Dermis microvascular lymphatic vessel endothelial cell (primary cell): Measurements from ENCODE around the gene HNRNPK. TPM values are rescaled to one million over a fixed set of nuclear protein-coding genes. Genes with fewer than 3 reads are reported as not detected.
"Not testable (repeated sequence)": the region's sequence is repeated elsewhere in the genome, so short reads cannot be mapped to it uniquely, and the experiment has no call there.

Experiments used
- DNase-seq, 2 donors: peaks; one replicate each; pipeline versions ENCODE4 v3.0.0 to v3.0.0-alpha.2; 2010; ENCODE audit warnings: low read depth in 2 of 2
- total RNA-seq: library from RNA; depleted of rRNA; stranded (reverse); fragments of >200 nt; gene quantifications from 2 replicates; pipeline ENCODE4 v1.2.1, GENCODE V29; 2014

Gene HNRNPK
- total RNA-seq, 1 donor from 2014 or later: 723 TPM

DNA sequence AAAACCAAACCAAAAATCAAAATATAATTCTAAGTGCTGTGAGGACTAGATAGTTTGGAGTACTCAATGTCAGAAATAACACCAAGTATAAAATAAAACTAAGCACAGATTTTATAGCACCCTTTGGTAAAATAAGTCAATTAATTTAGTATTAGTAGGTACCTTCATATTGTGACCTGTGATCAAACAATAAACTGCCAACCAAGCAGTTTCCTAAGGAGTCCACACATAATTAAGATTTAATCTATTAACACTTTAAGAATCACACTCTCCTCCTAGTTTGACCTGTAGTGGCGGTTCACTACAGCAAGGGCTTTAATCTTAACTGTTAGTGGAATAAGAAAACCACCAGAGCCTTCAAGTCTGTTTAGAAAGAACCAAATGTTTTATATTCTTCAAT lies 2.8 kb downstream of the HNRNPK start:
- no peak for DNase-seq

DNA sequence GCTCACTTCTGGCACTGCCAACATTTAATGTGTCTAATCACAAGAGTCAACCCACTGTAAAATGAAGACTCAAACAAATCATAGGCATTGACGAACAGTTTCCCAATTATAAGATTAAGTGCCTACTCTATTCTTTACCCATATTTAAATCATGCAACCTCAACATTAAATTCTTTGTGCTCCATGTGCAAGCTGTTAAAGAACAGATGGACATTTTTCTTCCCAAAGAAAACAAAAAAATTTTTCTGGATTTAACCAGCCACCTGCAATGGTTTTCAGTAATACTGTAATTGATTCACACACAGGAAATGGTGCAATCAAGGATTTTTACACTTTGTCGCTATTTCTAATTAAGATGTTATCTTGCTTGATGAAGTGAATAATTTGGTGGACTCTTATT lies 3.6 kb downstream of the HNRNPK start:
- DNase-seq: no peak

DNA sequence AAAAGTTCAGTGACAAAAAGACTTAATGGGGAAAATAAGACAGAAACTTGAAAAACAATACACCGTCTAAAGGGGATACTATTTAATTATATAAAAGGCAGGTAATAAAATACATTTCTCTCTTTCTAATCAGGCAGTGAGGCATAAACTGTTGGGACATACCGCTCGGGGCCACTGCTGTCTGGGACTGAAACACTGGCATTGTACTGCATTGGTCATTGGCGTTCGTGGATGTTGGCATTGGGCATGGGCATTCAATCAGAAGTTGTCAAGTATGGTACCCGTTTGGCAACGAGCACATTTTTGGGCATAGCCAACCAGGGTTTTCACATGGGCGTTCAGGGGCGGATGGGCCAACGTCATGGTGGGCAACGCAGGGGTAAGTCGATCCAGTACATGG lies 4.7 kb downstream of the HNRNPK start:
- no peak for DNase-seq

DNA sequence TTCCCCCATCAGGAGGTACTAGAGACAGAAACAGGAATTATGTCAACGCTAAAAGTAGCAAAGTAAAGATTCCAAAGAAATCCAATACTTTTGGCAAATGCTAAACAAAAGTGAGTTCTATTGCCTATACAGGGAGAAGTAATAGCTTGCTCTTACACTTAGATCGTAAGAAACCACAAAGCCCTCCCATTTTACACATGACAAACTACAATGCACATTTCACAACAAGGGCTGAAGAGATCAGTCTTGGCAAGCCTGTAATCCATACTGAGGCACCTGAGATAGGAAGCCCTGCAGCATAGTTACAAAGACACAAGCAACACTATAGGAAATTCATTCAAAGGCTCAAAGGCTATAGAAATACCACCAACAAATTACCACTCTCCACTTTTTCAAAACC lies 7.7 kb downstream of the HNRNPK start:
- DNase-seq: no peak

DNA sequence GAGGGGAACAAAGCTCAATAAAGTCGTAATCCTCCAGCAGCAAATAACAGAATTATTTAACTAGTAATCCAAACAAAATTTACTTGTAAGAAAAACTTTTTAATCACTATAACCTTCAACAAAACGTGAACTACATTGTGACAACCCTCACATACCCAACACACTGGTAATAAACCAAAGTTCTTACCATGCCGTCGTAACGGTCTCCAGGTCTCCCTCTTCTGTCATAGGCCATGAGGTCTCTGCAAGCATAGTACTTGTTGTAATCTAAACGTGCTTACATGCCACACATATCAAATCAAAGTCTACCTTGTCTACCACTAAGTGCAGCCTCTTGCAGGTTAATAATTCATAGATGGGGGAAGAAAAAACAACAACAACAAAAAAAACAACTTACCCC lies 8.5 kb downstream of the HNRNPK start:
- DNase-seq: no peak

DNA sequence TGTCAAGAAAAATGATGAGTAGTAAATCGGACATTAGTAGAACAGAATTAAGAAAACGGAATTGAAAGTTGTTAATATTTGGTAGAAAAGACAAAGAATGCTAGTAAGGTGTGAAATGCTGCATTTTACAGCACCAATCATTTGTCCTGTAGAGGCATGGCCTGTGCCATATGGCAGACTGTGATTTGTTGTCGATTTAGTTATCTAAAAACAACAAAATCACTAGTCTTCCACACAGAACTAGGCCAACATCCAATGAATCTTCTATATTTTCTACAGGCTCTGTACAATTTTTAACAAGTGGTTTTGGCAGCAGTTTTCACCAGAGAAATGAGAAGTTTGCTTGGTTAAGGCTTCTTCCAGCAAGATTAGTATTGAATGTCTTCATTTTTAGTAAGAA lies 10.4 kb downstream of the HNRNPK start:
- no peak for DNase-seq

DNA sequence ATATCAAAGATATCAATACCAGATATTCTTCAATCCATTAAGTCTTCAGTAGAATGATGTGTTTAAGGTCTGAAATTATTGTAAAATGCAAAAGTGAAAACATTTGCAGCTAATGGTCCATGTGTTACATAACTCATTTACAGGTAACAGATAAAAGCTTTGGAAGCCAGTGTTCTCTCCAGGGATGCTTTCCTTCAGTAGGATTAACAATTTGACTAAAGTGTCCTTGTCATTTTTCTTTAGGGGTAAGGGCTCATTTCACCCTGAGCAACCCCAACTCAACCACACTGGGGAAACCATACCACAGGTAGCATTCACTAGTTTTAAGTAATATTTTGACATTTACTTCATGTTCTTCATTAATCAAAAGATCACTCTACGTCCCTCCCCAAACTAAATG lies 12.9 kb downstream of the HNRNPK start:
- DNase-seq: no peak

DNA sequence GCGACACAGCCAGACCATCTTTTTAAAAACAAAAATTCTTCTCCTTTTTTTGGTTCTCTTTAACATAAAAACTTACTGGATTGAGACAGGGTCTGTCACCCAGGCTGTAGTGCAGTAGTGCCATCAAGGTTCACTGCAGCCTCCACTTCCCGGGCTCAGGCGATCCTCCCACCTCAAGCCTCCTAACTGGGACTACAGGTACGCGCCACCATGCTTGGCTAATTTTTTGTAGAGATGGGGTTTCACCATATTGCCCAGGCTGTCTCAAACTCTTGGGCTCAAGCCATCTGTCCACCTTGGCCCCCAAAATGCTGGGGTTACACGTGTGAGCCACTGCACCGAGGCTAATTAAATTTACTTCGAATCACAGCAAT lies 13.8 kb downstream of the HNRNPK start:
- DNase-seq: no peak

DNA sequence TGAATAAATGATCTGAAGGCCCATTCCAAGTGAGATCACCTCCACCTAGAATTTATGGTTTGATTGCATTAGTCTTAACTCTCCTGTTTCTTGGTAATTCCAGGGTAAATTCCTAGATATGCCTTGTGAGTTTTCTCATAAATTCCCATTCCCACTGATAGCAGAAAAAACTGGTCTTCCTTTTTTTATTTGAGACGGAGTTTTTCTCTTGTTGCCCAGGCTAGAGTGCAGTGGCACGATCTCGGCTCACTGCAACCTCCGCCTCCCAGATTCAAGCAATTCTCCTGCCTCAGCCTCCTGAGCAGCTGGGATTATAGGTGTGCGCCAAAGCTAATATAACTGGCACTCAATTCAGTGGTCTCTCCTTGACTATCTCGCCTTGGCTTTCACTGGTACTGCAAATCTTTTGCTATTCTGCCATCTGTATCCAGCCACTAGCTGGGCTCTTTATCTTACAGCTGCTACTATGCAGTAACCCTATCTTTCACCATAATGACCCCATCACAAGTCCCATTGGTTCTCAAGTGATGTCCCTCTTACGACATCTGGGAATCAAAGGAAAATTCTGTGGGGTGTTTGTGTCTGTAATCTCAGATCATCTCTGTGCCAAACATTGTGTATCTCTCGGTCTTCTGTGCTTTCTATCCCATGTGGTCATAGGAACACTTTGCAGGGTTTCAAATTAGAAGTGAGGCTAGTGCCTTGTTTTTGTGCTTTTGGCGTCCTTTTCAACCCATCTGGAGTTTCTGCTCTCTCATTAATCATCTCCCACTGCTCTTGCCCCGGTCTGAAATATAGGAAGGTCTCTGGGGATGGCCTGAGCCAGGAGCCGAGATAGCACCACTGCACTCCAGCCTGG lies 14.4 kb downstream of the HNRNPK start:
- no peak for DNase-seq

DNA sequence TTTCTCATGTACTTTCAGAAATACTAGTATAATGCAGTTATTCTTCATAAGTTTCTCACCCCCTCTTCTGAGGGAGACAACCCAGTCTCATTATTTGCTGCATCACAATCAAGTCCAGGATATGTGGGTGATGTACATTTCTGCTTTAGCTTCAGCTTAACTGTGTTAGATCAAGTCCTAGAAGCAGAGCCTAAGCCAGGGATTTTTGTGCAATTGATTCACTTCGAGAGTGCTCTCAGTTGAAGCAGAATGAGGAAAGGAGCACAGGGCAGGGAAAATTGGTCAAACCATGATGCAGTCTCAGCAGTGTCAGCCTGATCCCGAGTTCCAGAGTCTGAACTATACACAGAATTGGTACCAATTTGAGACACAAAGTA lies 15.1 kb downstream of the HNRNPK start:
- no peak for DNase-seq

DNA sequence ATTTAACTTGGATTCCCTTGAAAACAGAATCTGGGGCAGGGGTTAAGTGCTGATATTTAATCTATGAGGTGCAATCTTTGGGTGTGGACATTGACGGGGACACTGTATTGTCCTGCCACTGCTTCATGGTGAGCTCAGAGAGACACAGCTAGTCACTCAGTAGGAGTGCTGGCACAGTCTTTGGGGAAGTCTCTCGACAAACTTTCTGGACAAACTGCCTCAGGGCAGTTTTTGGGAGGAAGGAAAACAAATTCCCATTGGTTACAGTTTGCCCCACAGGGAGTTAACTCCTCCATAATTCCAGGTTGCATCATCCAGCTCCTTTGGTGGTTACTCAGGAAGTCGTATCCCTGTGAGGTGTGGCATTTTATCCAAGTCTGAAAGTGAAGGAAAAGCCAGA lies 17.9 kb downstream of the HNRNPK start:
- DNase-seq: no peak

DNA sequence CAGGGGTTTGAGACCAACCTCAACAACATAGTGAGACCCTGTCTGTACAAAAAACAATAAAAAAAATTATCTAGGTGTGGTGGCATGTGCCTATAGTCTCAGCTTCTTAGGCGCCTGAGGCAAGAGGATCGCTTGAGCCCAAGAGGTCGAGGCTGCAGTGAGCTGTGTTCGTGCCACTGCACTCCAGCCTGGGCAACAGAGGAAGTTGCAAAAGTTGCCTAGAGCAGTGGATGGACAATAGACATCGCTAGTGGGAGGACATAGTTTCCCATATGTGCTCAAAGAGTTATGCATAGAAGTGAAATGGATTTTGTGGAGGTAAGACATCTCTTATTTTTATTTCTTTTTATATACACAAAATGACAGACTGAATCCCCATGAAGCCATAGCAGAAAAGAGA lies 19.0 kb downstream of the HNRNPK start:
- DNase-seq: no peak

DNA sequence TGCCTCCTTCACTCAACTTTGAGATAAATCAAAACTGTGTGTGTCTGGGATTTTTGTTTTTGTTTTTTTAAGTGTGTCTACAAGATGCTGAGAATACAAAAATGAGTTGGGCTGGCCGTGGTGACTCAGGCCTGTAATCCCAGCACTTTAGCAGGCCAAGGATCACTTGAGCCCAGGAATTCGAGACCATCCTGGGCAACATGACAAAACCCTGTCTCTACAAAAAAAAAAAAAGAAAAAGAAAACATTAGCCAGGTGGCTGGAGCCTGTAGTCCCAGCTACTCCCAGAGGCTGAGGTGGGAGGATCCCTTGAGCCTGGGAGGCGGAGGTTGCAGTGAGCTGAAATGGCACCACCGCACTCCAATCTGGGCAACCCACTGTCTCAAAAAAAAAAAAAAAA lies 21.0 kb downstream of the HNRNPK start:
- DNase-seq: no peak

DNA sequence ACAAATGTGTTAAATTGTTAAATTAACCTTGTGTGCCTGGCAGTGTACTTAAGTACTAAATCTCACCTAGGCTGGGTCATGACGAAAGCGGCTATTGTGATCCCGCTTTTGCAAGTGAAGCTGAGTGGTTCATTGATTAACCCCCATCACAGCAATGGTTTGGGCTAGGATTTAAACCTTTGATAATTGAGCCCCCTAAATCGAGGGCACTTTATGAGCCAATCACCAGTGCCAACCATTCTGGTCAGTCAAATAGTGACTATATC lies 22.8 kb downstream of the HNRNPK start:
- no peak for DNase-seq

DNA sequence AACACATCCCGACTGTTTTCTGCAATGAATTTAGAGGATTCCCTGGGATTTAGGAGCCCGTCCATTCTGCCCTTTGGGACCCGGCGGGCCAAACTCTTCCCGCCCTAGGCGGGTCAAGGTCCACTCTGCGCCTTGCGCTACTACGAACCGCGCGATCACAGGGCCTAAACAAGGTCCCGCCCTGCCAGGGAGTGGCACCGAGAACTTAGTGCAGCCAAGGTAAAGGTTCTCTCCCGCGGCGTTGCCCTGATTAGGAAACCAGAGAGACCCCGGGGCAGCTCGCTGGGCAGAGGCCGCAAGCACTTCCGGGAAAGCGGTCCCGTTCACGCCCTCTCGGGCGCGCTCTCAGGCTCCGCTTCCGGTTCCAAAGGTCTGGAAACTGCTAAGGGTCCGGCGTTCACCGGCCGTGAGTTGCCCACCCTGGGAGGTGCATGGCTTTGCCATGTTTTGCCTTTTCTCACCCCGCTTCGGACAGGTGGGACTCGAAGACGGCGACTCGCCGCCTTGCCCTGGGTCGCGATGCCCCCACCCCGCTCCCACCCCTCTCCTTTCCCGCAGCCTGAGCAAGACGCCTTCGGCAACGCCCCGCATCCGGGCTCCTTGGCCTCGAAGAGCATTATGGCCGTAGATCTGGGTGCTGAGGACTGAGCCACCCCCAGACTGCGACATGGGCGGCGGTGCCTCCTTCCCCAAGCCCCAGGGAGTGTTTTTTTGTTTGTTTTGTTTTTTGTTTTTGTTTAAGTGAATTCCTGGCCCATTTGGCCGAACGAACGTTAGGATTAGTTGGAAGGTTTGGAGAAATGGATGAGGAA lies 23.4 kb downstream of the HNRNPK start:
- DNase-seq: peak in 1 of 2 donors; percentile 38

DNA sequence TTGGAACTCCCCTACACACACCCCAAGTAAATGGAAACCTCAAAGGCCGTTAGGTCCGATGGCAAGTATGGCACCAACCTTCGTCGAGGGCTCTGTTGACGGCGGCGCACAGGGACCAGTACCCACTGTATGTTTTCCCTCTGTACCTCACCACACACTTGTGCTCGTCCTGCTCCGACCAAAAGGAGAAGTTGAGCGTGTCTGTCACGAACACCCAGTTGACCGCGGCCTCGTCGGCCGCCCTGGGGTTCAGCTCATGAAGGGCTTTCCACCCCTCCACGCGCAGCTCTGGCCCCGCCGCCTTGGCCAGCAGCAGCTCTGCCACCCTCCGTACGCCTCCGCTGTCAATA lies 24.0 kb downstream of the HNRNPK start:
- peak in 1 of 2 donors; percentile 10 for DNase-seq

DNA sequence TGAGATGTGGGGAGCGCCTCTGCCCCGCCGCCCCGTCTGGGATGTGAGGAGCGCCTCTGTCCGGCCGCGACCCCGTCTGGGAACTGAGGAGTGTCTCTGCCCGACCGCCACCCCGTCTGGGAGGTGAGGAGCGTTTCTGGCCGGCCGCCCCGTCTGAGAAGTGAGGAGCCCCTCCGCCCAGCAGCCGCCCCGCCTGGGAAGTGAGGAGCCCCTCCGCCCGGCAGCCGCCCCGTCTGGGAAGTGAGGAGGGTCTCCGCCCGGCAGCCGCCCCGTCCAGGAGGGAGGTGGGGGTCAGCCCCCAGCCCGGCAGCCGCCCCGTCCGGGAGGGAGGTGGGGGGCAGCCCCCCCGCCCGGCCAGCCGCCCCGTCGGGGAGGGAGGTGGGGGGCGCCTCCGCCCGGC lies 31.9 kb downstream of the HNRNPK start:
- DNase-seq: not testable (repeated sequence)

DNA sequence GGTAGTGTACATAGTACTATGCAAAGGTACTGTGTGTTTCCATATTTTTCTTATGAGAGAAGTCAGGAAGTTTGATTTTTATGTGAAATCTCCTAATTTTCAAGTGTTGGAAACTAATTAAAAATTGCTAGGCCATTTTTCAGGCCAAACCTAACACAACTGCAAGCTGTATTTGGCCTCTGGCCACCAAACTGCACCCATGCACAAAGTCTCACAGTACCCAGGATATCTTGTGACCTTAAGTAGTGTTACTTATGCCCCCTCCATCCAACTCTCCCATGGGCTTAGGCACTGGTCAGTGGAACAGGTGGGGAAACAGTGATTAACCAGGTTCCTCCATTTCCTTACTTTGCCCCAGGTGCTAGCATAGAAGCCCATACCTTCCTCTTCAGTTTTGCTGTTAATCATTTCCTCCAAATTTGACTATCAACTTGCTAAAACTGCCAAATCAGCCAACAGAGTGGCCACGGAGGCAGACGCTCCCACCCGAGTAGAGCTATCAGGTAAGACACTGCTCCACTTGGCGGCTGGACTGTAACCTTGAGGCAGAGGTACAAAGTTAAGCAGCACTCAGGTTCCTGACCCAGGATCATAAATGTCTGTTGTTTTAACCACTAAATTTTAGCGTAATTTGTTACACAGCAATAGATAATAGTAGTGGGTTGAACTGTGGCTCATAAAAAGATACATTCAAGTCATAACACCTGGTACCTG lies 39.3 kb downstream of the HNRNPK start:
- no peak for DNase-seq

DNA sequence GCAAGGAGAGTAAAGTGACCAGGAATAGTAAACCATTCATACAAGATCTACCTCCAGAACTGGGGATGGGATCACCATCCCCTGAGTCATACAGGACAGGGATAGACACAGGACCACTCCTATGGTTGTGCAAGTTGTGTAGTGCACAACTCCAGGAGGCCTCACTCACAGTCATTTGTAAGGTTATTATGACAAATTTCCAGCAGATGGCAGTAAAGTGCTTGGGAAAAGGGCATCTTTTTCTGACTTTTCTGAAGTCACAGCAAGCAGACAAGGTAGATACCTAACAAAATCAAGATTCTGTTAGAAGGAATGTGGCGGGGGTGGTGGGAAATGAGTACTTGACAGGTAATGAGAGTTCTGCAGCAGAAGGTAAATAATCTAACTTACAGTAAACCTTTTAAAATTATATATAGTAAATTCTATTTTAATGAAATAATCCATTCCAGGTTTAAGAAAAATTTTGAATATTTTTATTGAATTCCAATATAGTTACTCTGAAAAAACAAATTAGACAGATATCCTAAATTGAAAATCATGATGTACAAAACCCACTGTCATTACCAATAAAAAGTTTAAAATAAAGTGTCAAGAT lies 42.1 kb downstream of the HNRNPK start:
- peak; percentile 55 to 64 for DNase-seq

DNA sequence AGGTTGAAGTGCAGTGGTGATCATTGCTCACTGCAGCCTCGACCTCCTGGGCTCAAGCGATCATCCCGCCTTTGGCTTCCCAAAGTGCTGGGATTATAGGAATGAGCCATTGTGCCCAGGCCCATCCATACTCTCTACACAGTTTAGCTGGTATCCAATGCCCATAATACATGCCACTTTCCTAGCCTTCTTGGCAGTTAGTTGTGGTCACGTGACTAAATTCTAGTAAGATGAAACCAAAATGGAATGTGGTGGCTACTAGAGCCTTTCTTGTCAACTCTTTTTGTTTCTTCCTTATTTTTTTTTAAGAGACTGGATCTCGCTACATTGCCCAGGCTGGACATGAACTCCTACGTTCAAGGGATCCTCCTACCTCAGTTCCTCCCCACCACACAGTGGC lies 43.5 kb downstream of the HNRNPK start:
- DNase-seq: no peak

DNA sequence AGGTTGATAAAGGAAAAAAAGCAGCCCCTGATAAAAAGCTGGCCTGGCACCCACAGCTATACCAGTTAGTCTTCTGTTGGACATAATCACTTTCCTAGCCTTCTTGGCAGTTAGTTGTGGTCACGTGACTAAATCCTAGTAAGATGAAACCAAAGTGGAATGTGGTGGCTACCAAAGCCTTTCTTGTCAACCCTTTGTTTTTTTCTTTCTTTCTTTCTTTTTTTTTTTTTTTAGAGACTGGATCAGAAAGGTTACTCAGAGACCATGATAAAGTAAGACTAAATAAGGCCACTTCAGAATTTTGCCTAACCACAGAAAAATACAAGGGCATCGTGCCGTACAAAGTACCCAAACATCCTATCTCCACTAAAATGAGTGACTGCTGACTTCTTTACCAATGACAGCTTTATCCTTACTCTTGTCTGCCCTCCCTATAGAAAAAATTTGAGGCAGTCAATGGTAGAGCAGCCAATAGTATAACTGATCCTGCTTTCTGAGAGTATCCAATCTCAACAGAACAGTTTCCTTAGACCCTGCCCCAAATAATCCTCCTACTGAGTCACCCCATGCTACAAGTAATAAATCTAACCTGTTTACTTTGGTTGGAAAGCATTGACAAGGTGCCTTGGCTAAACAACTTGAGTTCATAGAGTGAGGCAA lies 44.6 kb downstream of the HNRNPK start:
- peak in 1 of 2 donors; percentile 40 for DNase-seq
